ENCODE data around the gene PIGB. TPM values are rescaled to one million over a fixed set of nuclear protein-coding genes. Genes with fewer than 3 reads are reported as not detected.

The PIGB gene
- 7.9 and 12.6 TPM in 2 replicates for total RNA-seq

GRCh38 chr15:55318588-55319494 lies at the start of gene PIGB, which contains the start of gene PIGBOS1:
Gene PIGB, plus strand, starts transcription at chr15:55319222. Its CDS starts 29 bp downstream, at chr15:55319251.
Gene PIGBOS1, minus strand, starts transcription at chr15:55319123. Its CDS starts 1,331 bp downstream, at chr15:55317792.

GRCh38 chr15:55289746-55290527 lies 29.1 kb upstream of the PIGB start, which contains the start of gene RAB27A:
Gene RAB27A, minus strand, starts transcription at chr15:55289813. Its CDS starts 54,879 bp downstream, at chr15:55234934.

Other genes with a start within 250 kb of the PIGB start
- gene RSL24D1, start 122.3 kb upstream of the PIGB start, total RNA-seq: 47.9 and 60.5 TPM in 2 replicates
- 9.1 and 14.3 TPM in 2 replicates for gene RAB27A, start 29.4 kb upstream of the PIGB start, total RNA-seq
- gene PIGBOS1, start 99 bp upstream of the PIGB start, total RNA-seq: 4.9 and 5.3 TPM in 2 replicates
- gene CCPG1, start 89.1 kb downstream of the PIGB start, total RNA-seq: 181 and 236 TPM in 2 replicates
- 1.7 and 3.1 TPM in 2 replicates for gene PIERCE2, start 89.3 kb downstream of the PIGB start, total RNA-seq
- gene DNAAF4, start 189.0 kb downstream of the PIGB start, total RNA-seq: 1.4 and 1.7 TPM in 2 replicates